ENCODE measurements around the gene TVP23C.

- TF ChIP-seq, protein P1, sequence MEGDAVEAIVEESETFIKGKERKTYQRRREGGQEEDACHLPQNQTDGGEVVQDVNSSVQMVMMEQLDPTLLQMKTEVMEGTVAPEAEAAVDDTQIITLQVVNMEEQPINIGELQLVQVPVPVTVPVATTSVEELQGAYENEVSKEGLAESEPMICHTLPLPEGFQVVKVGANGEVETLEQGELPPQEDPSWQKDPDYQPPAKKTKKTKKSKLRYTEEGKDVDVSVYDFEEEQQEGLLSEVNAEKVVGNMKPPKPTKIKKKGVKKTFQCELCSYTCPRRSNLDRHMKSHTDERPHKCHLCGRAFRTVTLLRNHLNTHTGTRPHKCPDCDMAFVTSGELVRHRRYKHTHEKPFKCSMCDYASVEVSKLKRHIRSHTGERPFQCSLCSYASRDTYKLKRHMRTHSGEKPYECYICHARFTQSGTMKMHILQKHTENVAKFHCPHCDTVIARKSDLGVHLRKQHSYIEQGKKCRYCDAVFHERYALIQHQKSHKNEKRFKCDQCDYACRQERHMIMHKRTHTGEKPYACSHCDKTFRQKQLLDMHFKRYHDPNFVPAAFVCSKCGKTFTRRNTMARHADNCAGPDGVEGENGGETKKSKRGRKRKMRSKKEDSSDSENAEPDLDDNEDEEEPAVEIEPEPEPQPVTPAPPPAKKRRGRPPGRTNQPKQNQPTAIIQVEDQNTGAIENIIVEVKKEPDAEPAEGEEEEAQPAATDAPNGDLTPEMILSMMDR (IDR thresholded peaks at IDR 0.05; ENCODE audit: extremely low read depth in 1 of 2, insufficient read depth in 1 of 2, low read depth in 1 of 2, low read length in 2 of 2): peak in 1 of 2 donors; percentile 22
- TF ChIP-seq POLR2A (IDR thresholded peaks at IDR 0.05; ENCODE audit: low read depth, low read length) (no peak), POLR2AphosphoS5 (IDR thresholded peaks at IDR 0.05; ENCODE audit: insufficient read depth, low read depth, low read length) (no peak), EZH2 (IDR thresholded peaks at IDR 0.05; ENCODE audit: borderline replicate concordance, low read depth, low read length, severe bottlenecking) (no peak), MYC (IDR thresholded peaks at IDR 0.05; ENCODE audit: low read depth, low read length) (no peak)
- TF ChIP-seq, protein P2, sequence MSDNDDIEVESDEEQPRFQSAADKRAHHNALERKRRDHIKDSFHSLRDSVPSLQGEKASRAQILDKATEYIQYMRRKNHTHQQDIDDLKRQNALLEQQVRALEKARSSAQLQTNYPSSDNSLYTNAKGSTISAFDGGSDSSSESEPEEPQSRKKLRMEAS (IDR thresholded peaks at IDR 0.05; ENCODE audit: insufficient read depth, insufficient read length): no peak
Observed at GRCh38 chr17:15456972-15457722, 106.1 kb downstream of the TVP23C start.

Measured in endothelial cell of umbilical vein (primary cell).